Measurements from ENCODE around the gene IL12RB2. TPM values are rescaled to one million over a fixed set of nuclear protein-coding genes. Genes with fewer than 3 reads are reported as not detected.

Gene IL12RB2
- total and polyA plus RNA-seq, 2 experiments from 2014 or later: 0.12 TPM; not detected in 1

GRCh38 chr1:67429528-67430357 lies 122.1 kb downstream of the IL12RB2 start:
- DNase-seq (ENCODE audit: low read depth in 1 of 2, low spot score in 1 of 2): peak; percentile 18 to 41
- no peak for TF ChIP-seq CTCF (IDR thresholded peaks at IDR 0.05; ENCODE audit: low read depth, low read length)
- Histone ChIP-seq H3K27me3 (no peaks in the 10 kb centered on the region), H3K4me3 (peak overlapping the region; percentile 97), H3K27ac (peak overlapping the region; percentile 35), H3K9me3 (ENCODE audit: low read depth) (no peaks in the 10 kb centered on the region), H3K36me3 (peaks cover 16% of the 10 kb centered on the region), H3K4me1 (ENCODE audit: low read depth) (peaks cover 52% of the 10 kb centered on the region)

- Histone ChIP-seq H3K27me3 (no peaks in the 10 kb centered on the region), H3K9me3 (ENCODE audit: low read depth) (no peaks in the 10 kb centered on the region), H3K4me3 (peak within 1 kb of the TSS; percentile 97), H3K4me1 (ENCODE audit: low read depth) (peaks cover 52% of the 10 kb centered on the region), H3K27ac (peak within 1 kb of the TSS; percentile 84), H3K36me3 (peaks cover 8% of the 10 kb centered on the region)
- no peak for TF ChIP-seq CTCF (IDR thresholded peaks at IDR 0.05; ENCODE audit: low read depth, low read length)
- DNase-seq (ENCODE audit: low read depth in 1 of 2, low spot score in 1 of 2): peak; percentile 97 to 98
Measured at GRCh38 chr1:67430358-67431155, 122.9 kb downstream of the IL12RB2 start, which contains the start of gene SERBP1. Gene SERBP1, minus strand, starts transcription at chr1:67430402. Its CDS starts 102 bp downstream, at chr1:67430300.

GRCh38 chr1:67431156-67431765 lies 123.6 kb downstream of the IL12RB2 start:
- Histone ChIP-seq H3K36me3 (peaks cover under 1% of the 10 kb centered on the region), H3K27ac (peak overlapping the region; percentile 84), H3K9me3 (ENCODE audit: low read depth) (no peaks in the 10 kb centered on the region), H3K4me1 (ENCODE audit: low read depth) (peaks cover 51% of the 10 kb centered on the region), H3K27me3 (no peaks in the 10 kb centered on the region), H3K4me3 (peak overlapping the region; percentile 97)
- TF ChIP-seq CTCF (IDR thresholded peaks at IDR 0.05; ENCODE audit: low read depth, low read length): no peak
- no peak for DNase-seq (ENCODE audit: low read depth in 1 of 2, low spot score in 1 of 2)

- H3K27ac ChIP-seq: no peak overlapping the region
- H3K4me3 ChIP-seq: no peak overlapping the region
- no peak for DNase-seq (ENCODE audit: low read depth in 1 of 2, low spot score in 1 of 2)
Measured at GRCh38 chr1:67431869-67432578, 124.4 kb downstream of the IL12RB2 start.

More at GRCh38 chr1:67431869-67432578, 124.4 kb downstream of the IL12RB2 start:
- Histone ChIP-seq H3K4me1 (ENCODE audit: low read depth) (peaks cover 44% of the 10 kb centered on the region), H3K9me3 (ENCODE audit: low read depth) (no peaks in the 10 kb centered on the region), H3K27me3 (no peaks in the 10 kb centered on the region), H3K36me3 (no peaks in the 10 kb centered on the region)
- no peak for TF ChIP-seq CTCF (IDR thresholded peaks at IDR 0.05; ENCODE audit: low read depth, low read length)
